Activated naive CD8-positive, alpha-beta T cell treated with anti-CD3 and anti-CD28 coated beads, Interleukin-2, amount 50 U/mL, for 16 hours (primary cell): Measurements from ENCODE around the gene DTWD1.
"Not testable (repeated sequence)": the region's sequence is repeated elsewhere in the genome, so short reads cannot be mapped to it uniquely, and the experiment has no call there.

Experiments used
- DNase-seq: peaks from one replicate; pipeline ENCODE4 v3.0.0-alpha.2; 2020; ENCODE audit warnings: low read depth, low spot score

DTWD1 gene, protein sequence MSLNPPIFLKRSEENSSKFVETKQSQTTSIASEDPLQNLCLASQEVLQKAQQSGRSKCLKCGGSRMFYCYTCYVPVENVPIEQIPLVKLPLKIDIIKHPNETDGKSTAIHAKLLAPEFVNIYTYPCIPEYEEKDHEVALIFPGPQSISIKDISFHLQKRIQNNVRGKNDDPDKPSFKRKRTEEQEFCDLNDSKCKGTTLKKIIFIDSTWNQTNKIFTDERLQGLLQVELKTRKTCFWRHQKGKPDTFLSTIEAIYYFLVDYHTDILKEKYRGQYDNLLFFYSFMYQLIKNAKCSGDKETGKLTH

GRCh38 chr15:49620658-49621368 lies at the start of gene DTWD1, which contains the start of gene FAM227B:
DTWD1 (plus strand) TSS chr15:49621048; CDS start chr15:49625168, 4,120 bp downstream.
FAM227B (minus strand) TSS chr15:49620818; CDS start chr15:49615171, 5,647 bp downstream.
- peak; percentile 81 for DNase-seq

DNA sequence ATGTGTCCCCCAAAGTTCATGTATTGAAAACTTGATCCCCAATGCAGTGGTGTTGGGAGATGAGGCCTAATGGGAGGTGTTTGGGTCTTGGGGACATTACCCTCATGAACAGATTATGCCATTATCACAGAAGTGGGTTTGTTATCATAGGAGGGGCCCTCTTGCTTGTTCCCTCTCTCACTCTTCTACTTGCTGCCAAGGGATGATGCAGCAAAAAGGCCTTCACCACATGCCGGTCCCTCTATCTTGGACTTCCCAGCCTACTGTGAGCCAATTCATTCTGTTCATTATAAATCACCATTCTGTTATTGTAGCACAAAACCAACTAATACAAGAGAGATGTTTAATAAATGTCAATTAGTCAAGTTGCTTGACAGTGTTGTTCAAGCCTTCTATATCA lies 47.4 kb upstream of the DTWD1 start:
- DNase-seq = no peak

GRCh38 chr15:49589030-49589429 lies 31.8 kb upstream of the DTWD1 start:
- DNase-seq = no peak

- not testable (repeated sequence) for DNase-seq
Measured at GRCh38 chr15:49592829-49593316, 28.0 kb upstream of the DTWD1 start.

GRCh38 chr15:49604625-49605409 lies 16.0 kb upstream of the DTWD1 start:
- no peak for DNase-seq

- DNase-seq = no peak
Measured at GRCh38 chr15:49605588-49605987, 15.3 kb upstream of the DTWD1 start.

GRCh38 chr15:49606594-49606993 lies 14.3 kb upstream of the DTWD1 start:
- DNase-seq = no peak

- DNase-seq = no peak
Measured at GRCh38 chr15:49610157-49610918, 10.5 kb upstream of the DTWD1 start.

- not testable (repeated sequence) for DNase-seq
Measured at GRCh38 chr15:49612240-49612639, 8.6 kb upstream of the DTWD1 start.

- DNase-seq = no peak
Measured at GRCh38 chr15:49619226-49619625, 1.6 kb upstream of the DTWD1 start.

GRCh38 chr15:49620199-49620598 lies 649 bp upstream of the DTWD1 start:
- DNase-seq = no peak

- no peak for DNase-seq
Measured at GRCh38 chr15:49621401-49621811, 558 bp downstream of the DTWD1 start.

GRCh38 chr15:49621887-49622286 lies 1.0 kb downstream of the DTWD1 start:
- DNase-seq = no peak

DNA sequence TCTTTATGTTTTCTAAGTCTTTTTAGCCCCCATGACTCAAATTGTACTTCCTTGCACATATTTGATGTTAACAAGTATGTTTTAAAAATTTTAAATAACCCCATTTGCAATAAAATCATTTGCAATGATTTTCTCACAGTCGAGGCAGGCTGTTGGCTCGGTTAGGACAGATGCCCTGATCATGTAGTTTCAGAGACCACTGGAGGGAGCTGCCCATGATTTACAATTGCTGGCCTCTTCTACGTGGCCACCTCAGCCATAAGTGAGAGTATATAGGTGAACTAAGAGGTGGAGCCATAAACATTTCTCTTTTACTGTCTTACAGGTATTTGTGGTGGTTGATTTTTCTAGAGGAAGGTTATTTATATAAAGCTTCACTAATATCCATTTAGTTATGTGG lies 1.7 kb downstream of the DTWD1 start:
- DNase-seq = no peak

GRCh38 chr15:49624056-49624455 lies 3.2 kb downstream of the DTWD1 start:
- DNase-seq = no peak

- DNase-seq = no peak
Measured at GRCh38 chr15:49625460-49626036, 4.7 kb downstream of the DTWD1 start.

DNA sequence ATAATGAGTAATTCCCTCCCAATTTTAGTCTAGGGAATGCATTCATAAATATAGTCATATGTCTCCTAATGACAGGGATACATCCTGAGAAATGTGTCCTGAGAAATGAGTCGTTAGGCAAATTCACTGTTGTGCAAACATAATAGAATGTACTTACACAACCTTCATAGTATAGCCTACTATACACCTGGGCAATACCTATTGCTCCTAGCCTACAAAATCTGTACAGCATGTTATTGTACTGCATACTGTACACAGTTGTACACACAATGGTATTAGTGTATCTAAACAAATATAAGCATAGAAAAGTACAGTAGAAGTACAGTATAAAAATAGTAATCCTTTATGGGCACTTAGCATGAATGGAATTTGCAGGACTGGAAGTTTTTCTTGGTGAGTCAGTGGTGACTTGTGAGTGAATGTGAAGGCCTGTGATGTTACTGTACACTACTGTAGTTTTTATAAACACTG lies 6.6 kb downstream of the DTWD1 start:
- no peak for DNase-seq

DNA sequence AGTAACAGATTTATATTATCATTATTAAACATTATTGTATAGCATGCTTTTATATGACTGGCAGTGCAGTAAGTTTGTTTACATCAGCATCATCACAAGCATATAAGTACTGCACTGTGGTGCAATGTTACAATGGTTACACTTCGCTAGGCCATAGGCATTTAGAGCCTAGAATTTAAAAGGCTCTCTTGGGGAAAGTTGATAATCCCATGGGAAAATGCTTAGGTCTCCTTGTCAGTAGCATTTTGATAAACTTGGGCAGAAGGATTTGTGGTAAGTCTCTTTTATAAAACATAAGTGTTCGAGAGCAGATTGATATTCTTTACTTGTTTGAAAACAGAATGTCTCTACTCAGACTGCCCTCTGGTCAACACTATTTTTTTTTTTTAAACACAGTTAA lies 7.5 kb downstream of the DTWD1 start:
- DNase-seq = no peak

- no peak for DNase-seq
Measured at GRCh38 chr15:49637857-49638256, 17.0 kb downstream of the DTWD1 start.

- DNase-seq = no peak
Measured at GRCh38 chr15:49644364-49644794, 23.5 kb downstream of the DTWD1 start.

DNA sequence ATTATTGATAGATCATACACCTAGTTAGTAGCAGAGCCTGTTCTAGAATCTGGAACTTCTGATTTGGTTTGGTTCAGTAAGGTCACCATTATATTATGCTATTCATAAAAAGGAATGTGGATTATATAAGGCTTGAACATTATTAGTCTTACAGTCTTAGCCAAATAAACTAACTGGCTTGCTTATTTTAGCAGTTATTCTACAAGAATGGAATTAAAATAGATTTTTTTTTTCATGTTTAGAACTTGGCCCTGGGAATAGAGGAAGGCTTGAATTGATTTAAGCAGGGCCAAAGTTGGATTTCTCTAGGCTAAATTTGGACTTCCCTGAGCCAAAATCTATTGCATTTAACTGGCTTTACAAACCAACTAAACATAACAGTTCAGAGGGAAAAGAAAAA lies 24.4 kb downstream of the DTWD1 start:
- DNase-seq = no peak
